Breast epithelium (tissue), 4 donors: Measurements from ENCODE around the gene HTRA3. TPM values are rescaled to one million over a fixed set of nuclear protein-coding genes. Genes with fewer than 3 reads are reported as not detected.

Source experiments
- DNase-seq, 2 donors: peaks; one replicate each; pipeline ENCODE4 v3.0.0-alpha.2; 2019; ENCODE audit warnings: low spot score in 2 of 2
- H3K27ac ChIP-seq, 2 donors: fragments of 200-600 bp; sonication (generic) in 1 of 2; one replicate each; pipeline ENCODE4 v1.5.1; 2016 to 2019; ENCODE audit warnings: mild to moderate bottlenecking in 1 of 2
- H3K27me3 ChIP-seq, 2 donors: fragments of 200-600 bp; sonication (generic) in 1 of 2; one replicate each; pipeline versions ENCODE4 v1.5.1 to v1.6.0; 2017 to 2019; ENCODE audit warnings: control low read depth in 1 of 2, mild to moderate bottlenecking in 1 of 2
- H3K36me3 ChIP-seq: fragments of 200-600 bp; one replicate; pipeline ENCODE4 v1.5.1; 2019
- H3K4me1 ChIP-seq, 2 donors: fragments of 200-600 bp; sonication (generic); one replicate each; pipeline ENCODE4 v1.5.1; 2016 to 2019; ENCODE audit warnings: control low read depth in 1 of 2
- H3K4me3 ChIP-seq, 3 donors: fragments of 200-600 bp; sonication (generic); 1 replicate in 2 of 3; 2 replicates in 1 of 3; pipeline ENCODE4 v1.5.1; 2016 to 2019; ENCODE audit warnings: mild to moderate bottlenecking in 3 of 3, moderate library complexity in 2 of 3
- H3K9me3 ChIP-seq, 2 donors: fragments of 200-600 bp; sonication (generic) in 1 of 2; one replicate each; pipeline ENCODE4 v1.5.1; 2016 to 2019; ENCODE audit warnings: control low read depth in 1 of 2
- CTCF ChIP-seq, 3 donors: fragments of 450-650 bp; IDR thresholded peaks; one replicate each; pipeline ENCODE4 v1.5.1; 2016 to 2017; ENCODE audit warnings: antibody characterized with exemption in 3 of 3, mild to moderate bottlenecking in 3 of 3, moderate library complexity in 3 of 3
- POLR2A ChIP-seq: fragments of 450-650 bp; IDR thresholded peaks from one replicate; pipeline ENCODE4 v1.6.1; 2016; ENCODE audit warnings: antibody characterized with exemption, mild to moderate bottlenecking, moderate library complexity
- POLR2AphosphoS5 ChIP-seq, 3 donors: sonication (generic); formaldehyde crosslinking; IDR thresholded peaks; one replicate each; pipeline ENCODE4 v1.6.1; 2017; ENCODE audit warnings: antibody characterized with exemption in 3 of 3
- intact Hi-C: fragments of 100-400 bp; cut with DNase I; formaldehyde crosslinking; loops from one replicate; pipeline ENCODE4 v1.15.1; 2023; ENCODE audit warnings: low total_unique reads
- total RNA-seq, 3 donors: library from RNA; depleted of rRNA; stranded (reverse); fragments of >200 nt; gene quantifications; one replicate each; pipeline ENCODE4 v1.1.0, GENCODE V29; 2016

The HTRA3 gene
- total RNA-seq, 3 donors from 2014 or later = 8.5 to 53.9 (median 19.7) TPM

DNA sequence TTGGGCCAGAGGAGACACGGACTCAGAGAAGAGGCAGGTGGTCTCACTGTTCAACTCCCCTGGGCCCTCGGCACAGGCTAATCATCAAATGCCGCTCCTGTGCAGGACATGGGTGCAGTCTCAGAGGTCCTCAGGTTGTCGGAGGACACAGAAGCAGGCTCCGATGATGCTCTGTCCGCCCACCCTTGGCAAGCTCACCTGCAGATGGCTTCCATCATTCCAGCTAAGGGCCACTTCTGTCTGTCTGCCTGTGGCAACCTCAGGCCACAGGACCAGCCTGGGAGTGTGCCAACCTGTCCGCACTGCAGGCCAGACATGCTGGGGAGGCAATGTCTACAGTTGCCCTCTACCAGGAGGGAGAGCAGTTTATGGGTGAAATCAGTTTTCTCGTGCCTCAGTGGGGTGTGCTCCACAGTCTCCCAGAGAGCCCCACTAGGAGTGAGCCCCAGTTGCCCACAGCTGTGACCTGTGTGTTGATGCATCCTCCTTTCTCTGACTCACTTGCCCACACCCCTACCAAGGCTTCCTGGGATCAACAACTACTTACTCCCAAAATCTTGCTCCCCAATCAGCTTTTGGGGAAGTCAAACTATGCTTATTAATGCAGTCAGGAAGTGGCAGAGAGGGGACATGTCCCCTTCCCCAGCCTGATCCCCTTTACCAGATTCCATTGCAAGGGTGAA is 55.9 kb downstream of the HTRA3 start:
- intact Hi-C loops = no loop called here
- peaks cover 0 to 5% of the 10 kb centered on the region in 2 donors for H3K9me3 ChIP-seq
- DNase-seq = peak in 1 of 2 donors; percentile 36
- TF ChIP-seq CTCF (IDR thresholded peaks at IDR 0.05) (no peak), POLR2A (no peak), POLR2AphosphoS5 (IDR thresholded peaks at IDR 0.05) (no peak)
- no peaks in the 10 kb centered on the region for H3K27me3 ChIP-seq
- no peaks in the 10 kb centered on the region for H3K36me3 ChIP-seq
- H3K4me1 ChIP-seq = no peaks in the 10 kb centered on the region
- H3K27ac ChIP-seq = no peak overlapping the region
- H3K4me3 ChIP-seq = no peak overlapping the region

- no peaks in the 10 kb centered on the region for H3K4me1 ChIP-seq
- intact Hi-C loops = no loop called here
- no peaks in the 10 kb centered on the region for H3K36me3 ChIP-seq
- H3K9me3 ChIP-seq = peaks cover 0 to 5% of the 10 kb centered on the region in 2 donors
- H3K4me3 ChIP-seq = no peak overlapping the region
- no peak overlapping the region for H3K27ac ChIP-seq
- DNase-seq = no peak
- no peaks in the 10 kb centered on the region for H3K27me3 ChIP-seq
- no peak for TF ChIP-seq POLR2A
- TF ChIP-seq POLR2AphosphoS5 (IDR thresholded peaks at IDR 0.05) = no peak
- no peak for TF ChIP-seq CTCF (IDR thresholded peaks at IDR 0.05)
Measured at GRCh38 chr4:8326206-8326605, 56.7 kb downstream of the HTRA3 start.

- no peak for TF ChIP-seq CTCF (IDR thresholded peaks at IDR 0.05)
- TF ChIP-seq POLR2A = no peak
- no peak for TF ChIP-seq POLR2AphosphoS5 (IDR thresholded peaks at IDR 0.05)
- Histone ChIP-seq H3K4me1 (no peaks in the 10 kb centered on the region), H3K27me3 (no peaks in the 10 kb centered on the region), H3K9me3 (peaks cover 0 to 5% of the 10 kb centered on the region in 2 donors), H3K4me3 (no peak overlapping the region), H3K27ac (no peak overlapping the region), H3K36me3 (no peaks in the 10 kb centered on the region)
- DNase-seq = peak in 1 of 2 donors; percentile 27
- intact Hi-C loops = no loop called here
Measured at GRCh38 chr4:8328456-8328855, 58.9 kb downstream of the HTRA3 start.

- Histone ChIP-seq H3K27ac (no peak overlapping the region), H3K36me3 (no peaks in the 10 kb centered on the region), H3K9me3 (peaks cover 0 to 3% of the 10 kb centered on the region in 2 donors), H3K27me3 (no peaks in the 10 kb centered on the region), H3K4me1 (no peaks in the 10 kb centered on the region), H3K4me3 (no peak overlapping the region)
- intact Hi-C loops = no loop called here
- DNase-seq = peak in 1 of 2 donors; percentile 34
- TF ChIP-seq CTCF (IDR thresholded peaks at IDR 0.05) (no peak), POLR2AphosphoS5 (IDR thresholded peaks at IDR 0.05) (no peak), POLR2A (no peak)
Measured at GRCh38 chr4:8328866-8329559, 59.5 kb downstream of the HTRA3 start.

DNA sequence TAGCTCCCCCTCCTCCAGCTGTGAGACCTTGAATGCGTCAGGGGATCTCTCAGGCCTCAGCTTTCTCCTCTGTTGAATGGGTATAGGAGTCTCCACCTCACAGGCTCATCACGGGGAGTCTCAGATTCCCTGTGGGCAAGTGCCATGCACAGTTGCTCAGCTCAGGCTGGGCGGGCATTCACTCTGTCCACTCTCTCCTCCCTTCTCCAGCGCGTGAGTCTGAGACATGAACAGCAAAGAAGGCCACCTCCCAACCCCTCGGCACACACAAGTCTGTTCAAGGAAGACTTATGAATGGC is 60.0 kb downstream of the HTRA3 start:
- intact Hi-C loops = no loop called here
- Histone ChIP-seq H3K36me3 (no peaks in the 10 kb centered on the region), H3K4me3 (no peak overlapping the region), H3K9me3 (no peaks in the 10 kb centered on the region), H3K4me1 (no peaks in the 10 kb centered on the region), H3K27ac (no peak overlapping the region), H3K27me3 (no peaks in the 10 kb centered on the region)
- DNase-seq = peak in 1 of 2 donors; percentile 30
- no peak for TF ChIP-seq POLR2A
- no peak for TF ChIP-seq CTCF (IDR thresholded peaks at IDR 0.05)
- no peak for TF ChIP-seq POLR2AphosphoS5 (IDR thresholded peaks at IDR 0.05)
